Adrenal gland (tissue), 12 donors: ENCODE results near the gene TMEM18. TPM values are rescaled to one million over a fixed set of nuclear protein-coding genes. Genes with fewer than 3 reads are reported as not detected.
"Not testable (repeated sequence)": the region's sequence is repeated elsewhere in the genome, so short reads cannot be mapped to it uniquely, and the experiment has no call there.

Experiments
- DNase-seq, 7 donors: peaks; one replicate each; pipeline ENCODE4 v3.0.0-alpha.2; 2019 to 2020
- H3K27ac ChIP-seq, 5 donors: fragments of 200-600 bp; sonication (generic) in 4 of 5; 1 replicate in 3 of 5; 2 replicates in 2 of 5; pipeline versions ENCODE4 v1.5.1 to v1.8.0; 2016 to 2020; ENCODE audit warnings: mild to moderate bottlenecking in 1 of 5
- H3K27me3 ChIP-seq: fragments of 200-600 bp; 2 replicates; pipeline ENCODE4 v1.8.0; 2021
- H3K36me3 ChIP-seq, 2 donors: fragments of 200-600 bp; replicated peaks in 1 of 2; 1 replicate in 1 of 2; 2 replicates in 1 of 2; pipeline versions ENCODE4 v1.5.1 to v1.8.0; 2018 to 2022
- H3K4me1 ChIP-seq, 2 donors: fragments of 200-600 bp; replicated peaks in 1 of 2; 1 replicate in 1 of 2; 2 replicates in 1 of 2; pipeline versions ENCODE4 v1.5.1 to v1.8.0; 2018 to 2021
- H3K4me3 ChIP-seq, 4 donors: fragments of 200-600 bp; sonication (generic) in 3 of 4; one replicate each; pipeline ENCODE4 v1.5.1; 2016 to 2018
- H3K9me3 ChIP-seq, 3 donors: fragments of 200-600 bp; sonication (generic) in 1 of 3; replicated peaks in 1 of 3; 1 replicate in 2 of 3; 2 replicates in 1 of 3; pipeline versions ENCODE4 v1.5.1 to v1.8.0; 2016 to 2021
- POLR2A ChIP-seq, 2 donors: fragments of 450-650 bp; IDR thresholded peaks; one replicate each; pipeline ENCODE4 v1.6.1; 2017; ENCODE audit warnings: antibody characterized with exemption in 2 of 2, mild to moderate bottlenecking in 2 of 2, moderate library complexity in 1 of 2
- WGBS, 4 donors: extraction: QIAGEN DNeasy Blood & Tissue Kit in 2 of 4; methylation state at CpG; one replicate each; pipeline versions ENCODE4 v1.1.5 to v1.1.7; 2013 to 2017; 5-methylcytosine and 5-hydroxymethylcytosine counted together
- intact Hi-C, 2 donors: fragments of 100-400 bp; cut with DNase I; formaldehyde crosslinking; loops; one replicate each; pipeline versions ENCODE4 v1.14.1 to v1.15.0; 2022 to 2023
- polyA plus RNA-seq, 3 donors: library from polyadenylated mRNA; stranded (reverse); fragments of 200-250 nt in 2 of 3; fragments of 350-450 nt in 1 of 3; fragmentation: Illumina TruSeq in 1 of 3; extraction: RNeasy Lipid Tissue Mini Kit (QIAGEN cat#74804) in 1 of 3; gene quantifications; one replicate each; pipeline ENCODE4 v1.2.3, GENCODE V29; 2013 to 2014
- total RNA-seq, 9 donors: library from RNA; depleted of rRNA in 4 of 9; stranded (reverse); fragments of >200 nt in 4 of 9; fragments of 120-200 nt in 1 of 9; fragmentation: NEBNext Ultra II Directional in 1 of 9; extraction: Animal tissue kit (Norgen Biotek cat#: 25700) in 1 of 9; gene quantifications; one replicate each; pipeline versions ENCODE4 v1.1.0 to v1.2.4, GENCODE V29; 2013 to 2023
- TF ChIP-seq, protein P1 (sequence below), 6 experiments: fragments of 450-650 bp in 4 of 6; fragments of 200-600 bp in 2 of 6; sonication (generic) in 1 of 6; IDR thresholded peaks; 1 replicate in 5 of 6; 2 replicates in 1 of 6; pipeline versions ENCODE4 v1.5.1 to v1.8.0; 2016 to 2021; ENCODE audit warnings: antibody characterized with exemption in 6 of 6, mild to moderate bottlenecking in 2 of 6, moderate library complexity in 1 of 6
- donor health status: healthy with polysubstance abuse.
- donor health status: Bipolar disorder and iron deficiency.
- donor health status: DM: yes; HTN: yes; CAD: no.
- donor health status: DM: no; HTN: no; CAD: no.
- donor health status: DM: no; HTN: no; CAD: no.
- donor health status: DM: yes; HTN: yes; CAD: no.

TMEM18 gene
- total and polyA plus RNA-seq, 12 donors, result 17.2 to 56.9 (median 31.9) TPM

DNA sequence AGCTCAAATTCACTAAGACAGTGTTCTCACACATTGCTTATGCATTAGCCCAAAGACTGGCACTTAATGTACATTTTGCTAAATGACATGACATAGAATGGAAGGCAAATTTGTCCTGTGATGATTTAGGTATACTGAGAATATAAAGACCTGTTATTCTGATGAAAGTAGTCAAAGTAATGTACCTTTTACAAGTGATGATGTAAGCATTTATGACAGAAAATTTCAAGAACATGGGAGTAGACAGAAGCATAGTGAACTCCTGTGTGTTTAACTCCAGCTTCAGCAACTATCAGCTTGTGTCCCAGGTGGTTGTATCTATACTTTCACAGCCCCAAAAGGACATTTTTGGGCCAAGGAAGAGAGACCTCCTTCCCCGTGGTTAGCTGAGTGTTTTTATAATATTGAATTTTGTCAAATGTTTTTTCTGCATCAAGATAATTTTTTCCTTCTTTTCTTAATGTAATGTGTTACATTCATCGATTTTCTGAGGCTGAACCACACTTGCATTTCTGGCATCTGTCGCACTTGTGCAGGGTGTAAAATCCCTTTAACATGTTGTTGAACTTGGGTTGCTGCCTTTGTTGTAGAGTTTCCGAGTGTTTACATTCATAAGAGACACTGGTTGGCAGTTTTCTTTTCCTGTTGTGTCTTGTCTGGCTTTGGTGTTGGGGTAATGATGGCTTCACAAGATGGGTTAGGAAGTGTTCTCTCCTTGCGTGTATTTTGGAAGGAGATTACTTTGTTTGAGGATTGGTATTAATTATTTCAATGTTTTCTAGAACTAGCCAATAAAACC is 33.9 kb upstream of the TMEM18 start:
- Histone ChIP-seq H3K27ac (no peak overlapping the region), H3K9me3 (no peaks in the 10 kb centered on the region), H3K4me1 (no peaks in the 10 kb centered on the region), H3K36me3 (no peaks in the 10 kb centered on the region), H3K27me3 (peaks cover 6% of the 10 kb centered on the region), H3K4me3 (no peak overlapping the region)
- DNase-seq, result no peak
- 71 to 83% (median 73%) methylated on average over 5 of the region's 5 CpGs for WGBS, 4 donors
- TF ChIP-seq POLR2A (IDR thresholded peaks at IDR 0.05), result no peak
- TF ChIP-seq, protein P1, sequence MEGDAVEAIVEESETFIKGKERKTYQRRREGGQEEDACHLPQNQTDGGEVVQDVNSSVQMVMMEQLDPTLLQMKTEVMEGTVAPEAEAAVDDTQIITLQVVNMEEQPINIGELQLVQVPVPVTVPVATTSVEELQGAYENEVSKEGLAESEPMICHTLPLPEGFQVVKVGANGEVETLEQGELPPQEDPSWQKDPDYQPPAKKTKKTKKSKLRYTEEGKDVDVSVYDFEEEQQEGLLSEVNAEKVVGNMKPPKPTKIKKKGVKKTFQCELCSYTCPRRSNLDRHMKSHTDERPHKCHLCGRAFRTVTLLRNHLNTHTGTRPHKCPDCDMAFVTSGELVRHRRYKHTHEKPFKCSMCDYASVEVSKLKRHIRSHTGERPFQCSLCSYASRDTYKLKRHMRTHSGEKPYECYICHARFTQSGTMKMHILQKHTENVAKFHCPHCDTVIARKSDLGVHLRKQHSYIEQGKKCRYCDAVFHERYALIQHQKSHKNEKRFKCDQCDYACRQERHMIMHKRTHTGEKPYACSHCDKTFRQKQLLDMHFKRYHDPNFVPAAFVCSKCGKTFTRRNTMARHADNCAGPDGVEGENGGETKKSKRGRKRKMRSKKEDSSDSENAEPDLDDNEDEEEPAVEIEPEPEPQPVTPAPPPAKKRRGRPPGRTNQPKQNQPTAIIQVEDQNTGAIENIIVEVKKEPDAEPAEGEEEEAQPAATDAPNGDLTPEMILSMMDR (IDR thresholded peaks at IDR 0.05), result no peak
- intact Hi-C loops, result loop anchor here (5.0 to 10.0 kb wide), 3 partner anchors 194 to 836 kb away; no protein-coding TSS in a partner anchor

DNA sequence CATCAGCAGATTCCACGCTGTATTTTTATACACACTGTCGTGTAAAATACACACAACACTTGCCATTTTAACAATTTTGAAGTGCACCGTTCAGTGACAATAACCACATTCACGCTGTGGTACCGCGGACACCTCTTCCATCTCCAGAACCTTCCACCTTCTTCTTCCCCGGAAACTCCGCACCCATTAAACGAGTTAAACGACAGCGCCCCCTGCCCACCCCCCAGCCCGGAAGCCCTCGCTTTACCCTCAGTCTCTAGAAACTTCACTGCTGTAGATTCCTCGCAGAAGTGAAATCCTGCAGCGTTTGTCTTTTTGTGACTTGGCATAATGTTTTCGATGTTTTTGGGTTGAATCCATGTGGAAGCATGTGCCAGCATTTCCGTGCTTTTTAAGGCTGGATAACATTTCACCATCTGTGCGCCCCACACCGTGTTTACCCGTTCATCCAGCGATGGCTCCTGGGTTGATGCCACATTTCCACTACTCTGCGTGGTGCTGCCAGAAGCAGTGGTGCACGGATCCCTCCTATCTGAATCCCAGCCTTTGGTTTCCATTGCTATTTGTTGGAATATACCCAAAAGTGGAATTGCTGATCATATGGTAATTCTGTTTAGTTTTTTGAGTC is 32.0 kb upstream of the TMEM18 start:
- 72 to 83% (median 78%) methylated on average over 23 of the region's 23 CpGs for WGBS, 4 donors
- no peaks in the 10 kb centered on the region for H3K36me3 ChIP-seq
- TF ChIP-seq, protein P1 (IDR thresholded peaks at IDR 0.05), result no peak
- TF ChIP-seq POLR2A (IDR thresholded peaks at IDR 0.05), result no peak
- H3K4me3 ChIP-seq, result no peak overlapping the region
- no peaks in the 10 kb centered on the region for H3K27me3 ChIP-seq
- no peak for DNase-seq
- no peaks in the 10 kb centered on the region for H3K9me3 ChIP-seq
- intact Hi-C loops, result no loop called here
- H3K27ac ChIP-seq, result no peak overlapping the region
- H3K4me1 ChIP-seq, result no peaks in the 10 kb centered on the region

DNA sequence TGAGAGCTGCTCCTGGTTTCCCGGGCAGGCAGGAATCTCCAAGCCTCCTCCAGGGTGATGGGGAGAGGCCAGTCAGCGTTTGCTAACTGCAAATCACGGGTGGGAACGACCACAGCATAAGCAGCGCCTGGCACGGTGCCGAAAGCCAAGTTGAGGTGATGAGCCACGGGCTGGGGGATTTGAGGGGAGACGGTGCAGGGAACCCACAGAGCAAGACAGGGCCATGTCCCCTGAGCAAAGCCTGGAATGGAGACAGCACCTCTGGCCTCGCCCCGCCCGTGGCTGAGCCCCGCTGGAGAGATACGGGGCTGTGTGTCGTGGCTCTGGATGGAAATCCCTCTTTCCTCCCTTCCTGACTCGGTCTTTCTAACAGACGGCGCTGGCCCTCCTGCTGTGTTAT is 31.5 kb upstream of the TMEM18 start:
- intact Hi-C loops, result no loop called here
- Histone ChIP-seq H3K4me3 (no peak overlapping the region), H3K27ac (no peak overlapping the region), H3K4me1 (no peaks in the 10 kb centered on the region), H3K36me3 (no peaks in the 10 kb centered on the region), H3K9me3 (no peaks in the 10 kb centered on the region), H3K27me3 (no peaks in the 10 kb centered on the region)
- WGBS, 4 donors, result 82 to 87% (median 86%) methylated on average over 9 to 18 of the region's 18 CpGs
- no peak for DNase-seq
- TF ChIP-seq POLR2A (IDR thresholded peaks at IDR 0.05), result no peak
- TF ChIP-seq, protein P1 (IDR thresholded peaks at IDR 0.05), result no peak

DNA sequence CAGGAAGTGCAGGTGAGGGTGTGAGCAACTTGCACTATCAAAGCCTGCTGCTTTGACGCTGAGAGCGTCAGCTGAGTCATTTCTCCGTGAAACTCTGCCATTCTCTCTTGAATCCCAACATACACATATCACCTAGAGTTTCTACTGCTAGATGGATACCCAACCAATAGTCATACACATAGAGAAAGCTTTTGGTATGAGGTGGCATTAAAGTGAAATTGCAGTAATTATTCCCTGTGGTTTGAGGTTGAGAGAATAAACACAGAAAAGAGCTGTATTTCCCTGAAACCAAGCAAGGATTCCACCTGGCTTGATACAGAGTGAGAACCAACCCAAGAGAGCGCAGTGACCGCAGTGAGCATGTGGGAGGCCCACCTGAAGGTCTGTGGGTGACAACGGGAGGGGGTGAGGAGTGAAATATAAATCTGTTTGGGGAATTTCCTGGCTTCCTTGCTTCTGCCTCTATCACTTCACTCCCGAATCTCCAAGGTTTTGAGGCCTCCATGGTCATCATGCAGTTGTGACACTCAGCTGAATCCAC is 28.8 kb upstream of the TMEM18 start:
- no peak for DNase-seq
- H3K9me3 ChIP-seq, result no peaks in the 10 kb centered on the region
- H3K4me1 ChIP-seq, result no peaks in the 10 kb centered on the region
- 87 to 90% (median 88%) methylated on average over 7 of the region's 7 CpGs for WGBS, 4 donors
- H3K27me3 ChIP-seq, result no peaks in the 10 kb centered on the region
- no peak overlapping the region for H3K4me3 ChIP-seq
- H3K36me3 ChIP-seq, result no peaks in the 10 kb centered on the region
- H3K27ac ChIP-seq, result no peak overlapping the region
- intact Hi-C loops, result no loop called here
- TF ChIP-seq POLR2A (IDR thresholded peaks at IDR 0.05), result no peak
- TF ChIP-seq, protein P1 (IDR thresholded peaks at IDR 0.05), result no peak

DNA sequence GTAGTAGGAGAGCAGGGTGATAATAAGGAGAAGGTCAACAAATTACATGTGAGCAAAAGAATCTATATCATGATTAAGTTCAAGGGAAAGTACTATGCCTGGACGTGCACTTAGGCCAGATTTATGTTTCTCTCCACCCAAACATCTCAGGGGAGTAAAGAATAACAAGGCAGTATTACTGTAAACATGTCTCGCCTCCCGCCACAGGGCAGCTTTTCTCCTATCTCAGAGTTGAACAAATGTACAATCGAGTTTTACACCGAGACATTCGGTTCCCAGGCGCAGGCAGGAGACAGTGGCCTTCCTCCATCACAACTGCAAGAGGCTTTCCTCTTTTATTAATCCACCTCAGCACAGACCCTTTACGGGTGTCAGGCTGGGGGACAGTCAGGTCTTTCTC is 25.6 kb upstream of the TMEM18 start:
- WGBS, 4 donors, result 56 to 80% (median 69%) methylated on average over 8 of the region's 8 CpGs
- H3K4me1 ChIP-seq, DNase-seq, H3K9me3 ChIP-seq, H3K36me3 ChIP-seq, H3K27ac ChIP-seq, H3K27me3 ChIP-seq, H3K4me3 ChIP-seq, intact Hi-C loops: not testable (repeated sequence)
